ENCODE measurements around the gene SLIT3.
A peak's percentile ranks its signal among the peaks of the same experiment; 100 is the strongest.

The SLIT3 gene

DNA sequence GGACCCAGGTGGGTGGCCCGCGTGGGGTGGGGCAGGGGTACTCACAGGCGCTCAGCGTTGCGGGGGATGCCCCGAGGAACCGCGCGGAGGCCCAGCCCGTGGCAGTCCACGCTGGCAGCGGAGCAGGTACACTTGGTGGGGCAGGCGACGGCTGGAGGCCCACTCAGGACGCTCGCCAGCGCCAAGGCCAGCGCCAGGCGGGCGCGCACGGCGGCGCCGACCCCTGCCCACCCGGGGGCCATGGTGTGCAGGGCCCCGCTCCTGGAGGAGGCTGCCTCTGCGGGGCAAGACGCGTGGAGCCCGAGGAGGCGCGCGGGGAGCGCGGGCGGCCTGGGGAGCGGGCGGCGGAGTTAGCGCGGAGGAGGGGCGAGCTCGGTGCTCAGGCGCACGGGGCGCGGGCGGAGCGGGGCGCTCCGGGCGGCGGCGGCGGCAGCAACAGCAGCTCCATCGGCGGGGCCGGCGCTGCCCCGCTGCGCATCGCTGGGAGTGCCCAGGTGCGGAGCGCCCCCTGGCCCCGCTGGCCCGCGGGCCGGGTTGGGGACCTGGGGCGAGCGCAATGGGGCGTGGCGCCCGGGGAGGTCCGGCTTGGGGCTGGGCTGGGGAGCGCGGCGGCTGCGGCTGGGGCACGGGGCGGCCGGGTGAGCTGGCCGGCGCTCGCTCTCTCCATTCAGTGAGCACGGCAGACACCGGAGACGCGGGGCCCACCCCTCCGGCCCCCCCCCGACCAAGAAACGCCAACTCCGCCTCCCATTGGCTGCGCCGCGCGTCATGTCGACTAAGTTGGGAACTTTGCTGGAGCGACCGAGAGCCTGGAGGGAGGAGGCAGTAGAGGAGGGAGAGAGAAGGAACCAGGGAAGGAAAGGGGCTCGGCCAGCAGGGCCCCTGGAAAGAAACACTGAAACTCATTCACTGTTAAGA is at the start of gene SLIT3:
TSS of gene SLIT3 (minus strand) at position 672 of the 918 bp plus-strand sequence. CDS start at position 242, 430 bp downstream.
- DNase-seq, result peak; percentile 91

DNA sequence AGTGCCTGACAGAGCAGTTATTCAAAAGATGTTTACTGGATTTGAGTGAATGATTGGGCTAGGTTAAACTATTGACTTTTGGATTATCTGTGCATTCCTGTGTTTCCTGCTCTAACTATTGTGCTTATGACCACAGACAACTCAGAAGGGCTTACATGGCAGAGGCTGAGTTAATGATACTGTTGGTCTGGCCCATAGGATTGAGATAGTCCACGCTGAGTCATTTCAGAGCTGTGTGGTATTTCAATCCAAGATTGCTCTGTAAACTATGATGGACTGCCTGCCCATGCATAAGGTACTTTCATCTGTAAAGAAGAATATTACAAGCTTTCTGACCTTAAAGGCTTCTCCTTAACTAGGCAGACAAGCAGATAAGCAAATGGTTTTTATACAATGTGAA is 49.1 kb upstream of the SLIT3 start:
- DNase-seq, result no peak

DNA sequence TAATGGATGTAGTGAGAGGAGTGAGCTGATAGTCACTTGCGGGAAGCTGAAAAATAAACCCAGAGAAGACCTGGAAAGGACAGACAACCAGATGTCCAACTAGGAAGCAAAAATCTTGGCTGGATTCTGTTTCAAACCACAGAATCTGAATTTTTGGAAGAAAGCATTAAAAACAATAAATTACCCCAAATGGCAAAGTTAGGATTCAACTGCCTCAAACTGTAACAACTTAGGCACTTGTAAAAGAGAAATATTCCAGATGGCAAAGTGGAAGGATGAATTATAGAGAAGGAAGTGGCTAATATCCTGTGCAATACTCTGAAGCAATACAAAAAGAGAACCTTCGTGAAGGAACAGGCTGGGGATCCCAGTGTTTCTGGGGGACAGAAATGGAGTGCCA is 46.8 kb upstream of the SLIT3 start:
- DNase-seq, result no peak

DNA sequence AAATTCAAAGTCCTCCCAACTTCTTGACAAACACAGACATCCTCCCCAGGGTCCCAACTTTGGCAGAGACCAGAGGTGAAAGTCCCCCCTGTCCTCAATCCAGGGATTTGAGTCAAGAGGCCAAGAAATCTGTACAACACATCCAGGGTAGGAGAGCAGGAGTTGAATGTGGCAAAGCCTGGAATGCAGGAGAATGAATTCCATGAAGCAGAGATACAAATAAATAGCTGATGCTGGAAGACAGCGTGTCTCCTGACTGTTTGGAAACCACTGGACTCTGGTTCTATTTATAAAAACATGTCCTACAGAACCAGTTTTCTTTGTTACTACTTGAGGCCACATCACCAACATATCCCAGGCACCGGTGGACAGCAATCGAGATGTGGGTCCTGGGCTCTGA is 43.7 kb upstream of the SLIT3 start:
- DNase-seq, result no peak

DNA sequence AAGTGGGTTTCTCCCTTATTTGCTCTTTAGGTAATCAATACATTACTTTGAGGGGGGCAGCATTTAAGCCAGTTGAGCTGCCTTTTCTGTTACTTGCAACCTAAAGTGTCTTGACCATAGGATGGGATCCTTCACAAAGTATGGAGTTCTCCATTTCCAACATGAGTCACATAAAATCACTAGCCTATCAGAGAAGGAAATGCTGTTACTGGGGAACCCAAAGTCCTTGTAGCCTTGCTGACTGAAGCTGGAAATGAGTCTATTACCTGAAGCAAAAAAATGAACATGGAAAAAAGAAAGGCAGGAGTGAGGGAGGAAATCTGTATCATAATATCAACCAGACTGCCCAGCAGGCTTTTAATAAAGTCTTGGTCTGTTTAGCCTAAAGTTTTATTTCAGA is 42.8 kb upstream of the SLIT3 start:
- no peak for DNase-seq

DNA sequence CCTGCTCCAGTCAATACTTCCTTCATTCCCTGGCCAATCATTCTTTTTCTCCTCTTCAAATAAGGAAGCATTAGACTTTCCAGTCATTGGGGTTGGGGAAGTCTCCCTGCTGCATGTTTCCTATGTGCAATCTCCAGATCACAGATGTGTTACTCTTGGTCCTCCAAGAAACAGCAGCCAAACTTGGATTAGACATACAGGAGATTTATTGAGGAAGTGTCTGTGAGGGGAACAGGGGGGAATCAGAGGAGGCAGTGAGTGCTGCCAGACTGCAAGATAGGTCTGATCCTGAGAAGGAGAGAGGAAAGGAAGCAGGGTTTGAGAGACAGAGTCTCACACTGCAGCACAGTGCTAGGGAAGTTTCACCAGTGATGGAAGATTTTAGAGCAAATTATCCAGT is 40.6 kb upstream of the SLIT3 start:
- DNase-seq, result no peak

DNA sequence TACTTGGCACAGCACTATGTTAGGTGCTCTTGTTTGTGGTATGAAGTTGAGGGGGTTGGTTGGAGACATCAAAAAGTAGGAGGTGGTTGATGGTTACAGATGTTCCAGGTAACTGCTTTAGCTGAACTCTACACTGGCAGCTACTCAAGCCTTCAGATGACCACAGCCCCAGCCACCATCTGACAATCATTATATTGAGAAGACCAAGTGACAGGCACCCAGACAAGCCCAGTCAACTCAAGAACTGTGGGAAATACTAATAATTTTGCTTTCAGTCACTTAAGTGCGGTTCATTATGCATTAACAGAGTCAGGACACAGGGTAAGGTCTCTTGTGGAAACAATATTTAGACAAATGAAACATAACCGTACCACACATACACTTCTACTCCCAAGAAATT is 38.9 kb upstream of the SLIT3 start:
- no peak for DNase-seq

DNA sequence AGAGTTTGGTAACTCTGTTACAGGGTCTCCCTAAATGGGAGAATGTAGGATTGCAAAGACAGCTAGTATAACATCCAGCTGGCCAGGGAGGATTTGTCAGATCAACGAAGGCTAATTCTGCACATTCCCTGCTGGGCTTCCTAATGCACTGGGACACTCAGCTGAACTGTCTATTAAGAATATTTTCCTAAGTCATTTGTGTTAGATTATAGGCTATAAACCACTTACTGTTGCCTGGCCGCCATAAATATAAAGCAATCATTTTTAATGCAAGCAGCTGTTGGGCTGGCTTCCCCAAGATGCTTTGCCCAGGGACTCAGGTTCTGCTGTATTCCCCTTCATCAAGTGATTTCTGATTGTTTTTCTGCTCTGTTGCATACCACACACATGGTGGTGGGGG is 35.3 kb upstream of the SLIT3 start:
- no peak for DNase-seq

DNA sequence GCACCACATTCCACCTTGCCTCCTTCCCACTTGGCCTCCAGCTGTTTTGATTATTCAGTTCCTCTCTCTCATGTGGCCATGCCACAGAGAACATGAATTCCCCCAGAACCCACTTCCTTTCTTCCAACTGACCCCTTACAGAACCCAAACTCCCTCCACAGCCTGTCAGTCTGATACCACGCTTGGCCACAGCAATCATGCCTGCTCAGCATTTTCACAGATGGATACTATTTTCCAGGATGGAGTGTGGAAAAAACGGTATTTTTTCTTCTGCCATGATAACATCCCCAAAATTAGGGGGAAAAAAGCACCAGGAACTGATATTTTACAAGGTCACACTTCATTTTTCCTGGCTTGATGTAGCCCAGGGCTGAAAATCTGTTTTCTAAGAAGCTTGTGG is 34.9 kb upstream of the SLIT3 start:
- no peak for DNase-seq

DNA sequence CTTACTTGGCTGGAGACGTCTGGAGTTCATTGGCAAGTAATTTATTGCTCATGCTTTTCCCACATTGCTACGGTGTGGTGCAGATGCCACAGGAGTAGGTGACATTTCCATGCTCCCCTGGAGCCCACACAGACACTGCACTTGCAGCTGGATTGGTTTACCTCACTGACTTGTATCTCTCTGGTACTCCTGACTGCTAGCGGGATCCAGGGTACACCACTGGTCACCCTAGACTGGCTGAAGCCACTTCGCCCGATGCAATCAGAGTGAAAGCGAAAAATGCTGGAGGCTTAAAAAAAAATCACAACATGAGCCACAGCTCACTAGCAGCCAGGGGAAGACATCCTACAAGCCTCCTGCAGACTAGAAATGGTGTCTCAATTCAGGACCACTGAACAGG is 32.6 kb upstream of the SLIT3 start:
- no peak for DNase-seq

DNA sequence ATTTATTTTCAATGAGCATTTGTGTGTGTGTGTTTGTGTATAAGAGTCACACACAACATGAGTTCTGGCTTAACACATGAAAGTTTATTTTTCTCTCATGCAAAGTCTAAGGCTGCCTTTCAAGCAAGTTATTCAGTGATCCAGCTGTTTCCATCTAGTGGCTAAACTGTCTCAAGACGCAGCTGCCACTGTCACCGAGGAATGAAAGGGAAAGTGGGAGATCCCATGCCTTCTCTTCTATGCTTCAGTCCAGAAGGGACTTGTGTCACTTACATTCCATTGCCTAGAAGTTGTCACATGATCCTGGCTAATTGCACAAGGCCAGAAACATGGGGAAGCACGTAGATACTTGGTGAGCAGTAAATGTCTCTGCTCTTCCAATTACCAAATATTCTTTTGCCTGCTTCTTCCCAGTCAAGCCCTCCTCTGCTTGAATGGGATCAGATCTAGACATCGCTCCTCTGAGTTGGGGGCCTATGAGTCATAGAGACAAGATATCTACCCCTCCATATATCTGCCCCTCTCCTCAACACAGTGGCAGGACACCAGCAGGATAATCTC is 30.4 kb upstream of the SLIT3 start:
- no peak for DNase-seq

DNA sequence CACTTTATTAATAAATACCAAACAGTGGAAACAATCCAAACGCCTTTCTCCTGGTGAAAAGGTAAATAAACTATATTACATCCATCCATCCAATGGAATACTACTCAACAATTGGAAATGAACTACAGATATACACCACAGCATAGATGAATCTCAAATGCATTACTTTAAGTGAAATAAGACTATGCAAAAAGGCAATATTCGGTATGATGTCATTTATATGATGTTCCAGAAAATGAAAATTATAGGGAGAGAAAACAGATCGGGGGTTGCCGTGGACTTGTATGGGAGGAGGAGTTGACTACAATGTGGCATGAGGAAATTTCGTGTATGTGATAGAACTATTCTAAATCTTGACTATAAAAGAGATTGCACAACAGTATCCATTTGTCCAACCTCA is 27.5 kb upstream of the SLIT3 start:
- no peak for DNase-seq

DNA sequence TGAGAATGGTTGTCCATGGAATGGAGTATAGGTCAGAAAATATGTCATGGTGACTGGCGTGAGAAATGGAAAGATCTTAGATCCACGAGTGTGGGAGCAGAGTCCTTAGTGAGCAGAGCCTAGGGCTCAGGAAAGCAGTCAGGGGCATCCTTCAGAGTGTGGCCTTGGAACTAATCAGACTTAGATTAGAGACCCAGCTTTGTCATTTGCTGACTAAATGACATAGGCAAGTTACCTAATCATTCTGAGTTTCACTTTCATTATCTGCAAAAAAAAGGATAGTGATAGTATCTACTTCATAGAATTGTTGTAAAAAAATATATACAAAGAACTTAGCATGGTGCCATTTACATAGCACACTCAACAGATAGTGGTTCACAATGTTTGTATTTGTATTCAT is 24.3 kb upstream of the SLIT3 start:
- DNase-seq, result no peak

DNA sequence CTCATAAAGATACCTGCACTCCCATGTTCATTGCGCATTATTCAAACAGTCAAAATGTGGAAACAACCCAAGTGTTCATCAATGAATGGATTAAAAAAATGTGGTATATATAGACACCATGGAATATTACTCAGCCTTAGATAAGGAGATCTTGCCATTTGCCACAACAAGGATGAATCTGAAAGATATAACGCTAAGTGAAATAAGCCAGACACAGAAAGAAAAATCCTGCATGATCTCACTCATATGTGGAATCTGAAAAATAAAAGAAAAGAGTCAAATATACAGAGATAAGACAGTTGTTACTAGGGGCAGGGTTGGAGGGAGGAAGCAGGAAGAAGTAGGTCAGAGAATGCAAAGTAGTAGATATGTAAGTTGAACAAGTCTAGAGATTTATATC is 17.6 kb upstream of the SLIT3 start:
- no peak for DNase-seq

DNA sequence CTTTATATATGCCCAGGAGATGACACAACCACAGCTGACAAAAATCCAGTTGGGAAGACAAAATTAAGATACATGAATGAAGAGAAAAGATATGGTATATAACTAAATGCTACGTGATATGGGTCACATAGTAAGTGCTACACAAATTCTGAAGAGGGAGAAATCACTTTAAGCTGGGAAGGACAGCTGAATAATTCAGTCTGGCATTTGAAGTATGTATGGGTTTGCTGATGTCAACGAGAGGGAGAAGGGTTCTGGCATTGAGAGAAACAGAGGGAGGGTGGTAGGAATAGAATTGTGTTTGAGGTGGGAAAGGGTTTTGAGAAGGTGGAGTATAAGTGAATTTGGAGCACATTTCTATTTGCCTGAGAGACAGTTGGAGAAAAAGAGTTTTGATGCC is 6.7 kb upstream of the SLIT3 start:
- no peak for DNase-seq

DNA sequence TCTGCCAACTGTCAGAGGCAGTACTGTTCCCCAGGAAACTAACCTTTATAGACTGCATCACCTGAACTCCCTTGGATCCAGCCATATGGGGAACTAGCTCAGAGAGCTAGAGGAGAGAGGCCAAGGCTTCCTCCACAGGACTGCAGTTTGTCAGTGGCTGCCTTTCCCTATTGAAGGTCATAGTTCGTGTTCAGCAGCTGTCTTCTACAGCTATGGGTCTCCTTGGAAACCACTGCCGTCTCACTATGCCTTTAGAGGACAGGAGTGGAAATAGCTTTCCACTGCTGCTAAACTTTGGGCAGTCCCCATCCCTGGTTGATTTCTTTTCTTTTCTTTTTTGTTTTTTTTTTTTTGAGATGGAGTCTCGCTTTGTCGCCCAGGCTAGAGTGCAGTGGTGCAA is 4.4 kb upstream of the SLIT3 start:
- no peak for DNase-seq

DNA sequence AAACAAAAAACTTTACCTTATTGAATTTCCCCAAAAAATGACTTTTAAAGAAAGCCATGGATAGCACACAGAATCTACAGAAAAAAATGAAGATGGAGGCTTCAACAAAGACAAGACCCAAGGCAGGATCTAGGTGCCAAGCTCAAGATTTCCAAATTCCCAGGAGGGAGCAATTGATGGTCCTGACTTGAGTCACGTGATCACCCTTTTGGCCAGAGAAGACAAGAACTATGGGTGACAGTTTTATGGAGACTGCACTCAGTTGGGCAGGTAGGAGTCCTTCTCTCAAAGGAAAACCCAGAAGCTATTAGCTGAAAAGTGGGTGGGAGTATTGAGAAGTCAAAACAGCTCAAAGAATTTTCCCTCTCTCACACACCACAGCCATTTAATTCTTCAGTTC is 3.2 kb upstream of the SLIT3 start:
- no peak for DNase-seq

DNA sequence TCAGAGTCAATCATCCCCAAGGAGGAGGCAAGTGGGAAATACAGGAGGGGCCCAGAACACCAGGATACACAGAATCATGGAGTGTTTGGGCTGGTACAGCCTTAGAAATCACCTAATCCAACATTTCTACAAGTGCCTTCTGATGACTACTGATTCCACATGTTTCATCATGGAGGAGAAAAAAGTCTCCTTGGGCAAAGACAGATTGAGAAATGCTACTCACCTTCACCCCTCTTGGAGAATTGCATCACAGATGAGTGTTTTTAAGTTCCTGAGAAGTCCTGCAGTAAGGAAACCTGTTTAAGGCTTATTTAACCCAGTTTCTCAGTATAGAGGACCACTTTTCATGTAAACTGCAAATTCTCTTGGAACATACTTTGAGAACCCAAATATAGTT is 2.2 kb upstream of the SLIT3 start:
- no peak for DNase-seq

DNA sequence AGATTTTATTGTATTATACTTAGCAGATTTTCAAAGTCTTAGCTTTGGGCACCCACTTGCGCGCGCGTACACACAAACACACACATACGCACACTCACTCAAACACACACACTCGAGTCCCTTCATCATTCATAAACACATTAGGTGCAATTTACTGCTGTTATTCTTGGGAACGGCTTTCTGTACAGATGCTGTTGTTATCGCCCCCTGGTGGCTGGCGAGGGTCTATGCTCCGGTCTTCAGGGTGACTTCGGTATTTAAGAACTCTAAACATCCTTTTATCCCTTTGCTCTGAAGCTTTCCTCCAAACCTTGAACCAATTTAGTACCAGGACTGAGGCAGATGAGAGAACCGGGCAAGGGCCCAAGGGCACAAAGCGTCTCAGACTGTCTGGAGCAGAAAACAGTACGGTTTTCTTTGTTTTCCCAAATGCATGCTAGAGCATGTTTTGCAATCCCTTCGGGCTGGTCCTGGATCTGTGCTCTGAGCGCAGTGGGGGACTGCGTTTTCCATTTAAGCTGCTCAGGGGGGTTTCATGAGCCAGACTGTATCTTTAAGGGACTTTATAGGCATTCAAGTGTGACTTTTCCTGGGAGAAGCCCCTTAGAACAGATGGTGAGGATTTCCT is 1.7 kb upstream of the SLIT3 start:
- DNase-seq, result peak; percentile 91

DNA sequence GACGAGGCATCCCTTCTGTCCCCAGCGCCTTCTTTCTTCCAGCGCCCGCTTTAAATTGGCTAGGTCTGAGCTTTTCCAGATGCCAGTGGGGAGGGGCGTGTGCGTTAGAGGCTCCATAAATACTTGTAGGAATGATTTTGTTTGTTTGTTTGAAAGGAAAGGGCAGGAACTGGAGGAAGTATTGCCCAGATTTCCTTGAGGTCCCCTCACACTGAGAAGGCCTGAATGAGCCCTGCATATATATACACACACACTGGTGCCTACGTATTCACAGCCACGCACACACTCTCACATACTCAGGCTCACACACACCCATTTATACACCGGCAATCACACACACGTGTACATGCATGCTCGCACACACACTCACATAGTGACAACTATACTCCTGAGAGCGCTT is 1.0 kb upstream of the SLIT3 start:
- DNase-seq, result no peak

DNA sequence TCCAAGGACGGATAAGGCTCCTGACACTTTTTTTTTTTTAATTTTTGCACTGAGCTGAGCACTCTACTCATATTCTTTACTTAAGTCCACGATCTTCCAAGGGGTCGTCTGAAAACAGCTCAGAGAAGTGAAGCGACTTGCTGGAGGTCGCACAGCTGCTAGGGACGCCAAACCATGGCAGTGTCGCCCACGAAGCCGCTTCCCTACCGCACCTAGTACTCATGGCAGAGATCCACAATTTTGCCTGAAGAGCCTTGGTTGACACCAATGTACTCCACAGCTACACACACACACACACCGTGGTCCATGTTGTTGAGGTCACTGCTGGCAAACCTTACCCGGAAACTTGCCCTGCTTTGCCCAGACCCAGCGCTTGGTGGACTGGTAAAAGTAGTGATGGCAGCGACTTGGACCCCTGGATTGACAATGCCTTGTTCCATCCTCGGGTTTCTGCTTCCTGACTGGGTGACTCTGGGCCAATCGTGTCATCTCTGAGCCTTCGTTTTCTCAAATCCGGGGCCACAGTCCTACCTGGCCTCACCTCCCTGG is 521 bp upstream of the SLIT3 start:
- DNase-seq, result no peak

DNA sequence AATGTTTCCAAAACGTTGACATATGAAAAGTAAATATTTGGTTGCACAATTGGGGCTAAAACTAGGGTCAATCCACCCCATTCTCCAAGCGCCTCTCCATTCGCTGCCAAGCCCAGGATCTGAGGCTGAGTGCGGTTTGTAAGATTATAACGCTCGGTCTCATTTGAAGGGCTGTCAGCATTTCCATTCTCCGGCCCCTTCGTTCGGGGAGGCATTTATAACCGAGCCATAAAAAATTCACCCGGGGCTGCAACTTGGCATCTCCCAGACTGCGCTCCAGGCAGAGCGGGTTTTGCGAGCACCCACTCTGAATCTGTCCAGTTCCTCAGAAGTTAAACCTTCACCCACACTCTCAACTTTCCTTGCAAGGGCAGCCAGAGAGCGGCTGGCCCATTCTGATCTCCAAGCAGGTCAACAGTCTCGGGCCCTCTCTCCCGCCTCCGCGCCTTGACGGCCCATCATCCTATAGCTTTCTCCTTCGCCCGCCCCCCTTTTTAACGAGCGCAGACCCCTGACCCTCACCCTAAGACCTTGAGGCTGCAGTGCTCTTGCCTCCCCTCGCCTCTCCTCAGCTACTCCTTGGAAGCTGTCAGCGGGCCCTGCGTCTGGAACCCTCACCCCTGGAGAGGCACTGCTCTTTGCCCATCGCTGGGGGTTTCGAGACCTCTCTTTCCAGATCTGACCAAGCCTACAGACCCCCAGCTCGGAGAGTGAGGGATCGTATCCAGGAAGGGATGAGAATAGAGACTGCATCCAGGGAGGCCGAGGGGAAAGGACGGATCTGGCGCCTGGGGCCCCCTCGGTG is 1.1 kb downstream of the SLIT3 start:
- DNase-seq, result no peak

DNA sequence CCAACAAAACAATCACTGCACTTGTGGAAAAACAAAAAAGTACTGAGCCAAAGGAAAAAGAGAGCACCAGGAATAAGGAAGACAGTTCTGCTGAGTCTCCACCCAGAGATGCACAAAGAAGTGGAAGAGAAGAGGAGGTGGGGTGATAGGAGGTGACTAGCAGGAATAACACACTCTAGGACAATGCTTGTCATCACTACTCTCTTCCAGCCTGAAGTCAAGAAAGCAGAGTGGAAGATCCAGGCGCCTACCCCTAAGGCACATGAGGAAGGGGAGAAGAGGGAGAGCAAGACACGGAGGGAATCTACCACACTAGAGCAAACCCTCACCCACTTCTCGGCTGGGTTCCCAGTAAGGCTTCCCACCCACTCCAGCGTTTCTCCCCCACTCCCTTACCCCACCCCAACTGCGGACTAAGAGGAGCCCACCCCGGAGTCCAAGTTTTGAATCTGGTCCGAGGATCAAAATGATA is 1.7 kb downstream of the SLIT3 start:
- no peak for DNase-seq

Measured in right forelimb (tissue), 1 donor.